Adrenal gland (tissue), 5 donors: ENCODE results near the gene NSMCE1.

Experiments
- POLR2A ChIP-seq, 2 donors: fragments of 450-650 bp; IDR thresholded peaks; one replicate each; pipeline ENCODE4 v1.6.1; 2017; ENCODE audit warnings: antibody characterized with exemption in 2 of 2, mild to moderate bottlenecking in 2 of 2, moderate library complexity in 1 of 2
- TF ChIP-seq, protein P1 (sequence below), 6 experiments: fragments of 450-650 bp in 4 of 6; fragments of 200-600 bp in 2 of 6; sonication (generic) in 1 of 6; IDR thresholded peaks; 1 replicate in 5 of 6; 2 replicates in 1 of 6; pipeline versions ENCODE4 v1.5.1 to v1.8.0; 2016 to 2021; ENCODE audit warnings: antibody characterized with exemption in 6 of 6, mild to moderate bottlenecking in 2 of 6, moderate library complexity in 1 of 6
- donor health status: DM: no; HTN: no; CAD: no.

DNA sequence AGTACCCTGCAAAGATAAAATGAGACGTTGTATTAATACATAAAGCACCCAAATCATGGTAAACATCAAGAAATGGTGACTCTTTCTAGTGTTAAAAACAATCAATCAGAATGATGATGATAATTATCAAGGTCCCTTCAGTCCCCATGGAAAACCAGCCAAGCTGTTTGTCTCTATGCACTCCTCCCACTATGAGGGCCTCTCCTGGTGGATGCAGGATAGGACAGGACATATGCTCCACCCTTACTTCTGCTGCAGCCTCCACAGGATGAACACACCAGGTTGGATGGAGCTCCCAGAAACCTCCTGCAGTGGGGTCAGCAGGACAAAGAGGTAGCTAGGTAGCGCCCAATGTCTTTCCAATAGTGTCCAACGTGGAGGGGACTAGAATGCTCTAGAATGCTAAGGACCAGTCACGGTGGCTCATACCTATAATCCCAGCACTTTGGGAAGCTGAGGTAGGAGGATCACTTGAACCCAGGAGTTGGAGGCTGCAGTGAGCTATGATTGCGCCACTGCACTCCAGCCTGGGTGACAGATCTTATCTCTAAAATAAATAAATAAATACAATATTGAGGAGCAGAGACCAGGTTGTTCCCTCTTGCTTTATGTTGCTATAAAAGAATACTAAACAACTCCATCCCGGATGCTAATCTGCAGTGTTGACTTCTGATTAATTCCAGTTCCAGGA, 75.1 kb downstream of the NSMCE1 start:
- TF ChIP-seq, protein P1, sequence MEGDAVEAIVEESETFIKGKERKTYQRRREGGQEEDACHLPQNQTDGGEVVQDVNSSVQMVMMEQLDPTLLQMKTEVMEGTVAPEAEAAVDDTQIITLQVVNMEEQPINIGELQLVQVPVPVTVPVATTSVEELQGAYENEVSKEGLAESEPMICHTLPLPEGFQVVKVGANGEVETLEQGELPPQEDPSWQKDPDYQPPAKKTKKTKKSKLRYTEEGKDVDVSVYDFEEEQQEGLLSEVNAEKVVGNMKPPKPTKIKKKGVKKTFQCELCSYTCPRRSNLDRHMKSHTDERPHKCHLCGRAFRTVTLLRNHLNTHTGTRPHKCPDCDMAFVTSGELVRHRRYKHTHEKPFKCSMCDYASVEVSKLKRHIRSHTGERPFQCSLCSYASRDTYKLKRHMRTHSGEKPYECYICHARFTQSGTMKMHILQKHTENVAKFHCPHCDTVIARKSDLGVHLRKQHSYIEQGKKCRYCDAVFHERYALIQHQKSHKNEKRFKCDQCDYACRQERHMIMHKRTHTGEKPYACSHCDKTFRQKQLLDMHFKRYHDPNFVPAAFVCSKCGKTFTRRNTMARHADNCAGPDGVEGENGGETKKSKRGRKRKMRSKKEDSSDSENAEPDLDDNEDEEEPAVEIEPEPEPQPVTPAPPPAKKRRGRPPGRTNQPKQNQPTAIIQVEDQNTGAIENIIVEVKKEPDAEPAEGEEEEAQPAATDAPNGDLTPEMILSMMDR (IDR thresholded peaks at IDR 0.05), result no peak
- no peak for TF ChIP-seq POLR2A (IDR thresholded peaks at IDR 0.05)
